Stomach (tissue), 4 donors: ENCODE data around the gene CPAMD8.

ENCODE experiments used
- CTCF ChIP-seq, 7 experiments: fragments of 450-650 bp in 4 of 7; fragments of 200-600 bp in 3 of 7; sonication (generic) in 3 of 7; IDR thresholded peaks; one replicate each; pipeline ENCODE4 v1.5.1; 2016 to 2019; ENCODE audit warnings: antibody characterized with exemption in 7 of 7, control low read depth in 2 of 7, mild to moderate bottlenecking in 1 of 7
- EP300 ChIP-seq: sonication (generic); formaldehyde crosslinking; IDR thresholded peaks from one replicate; pipeline ENCODE4 v1.6.1; 2017; ENCODE audit warnings: antibody characterized with exemption
- POLR2A ChIP-seq, 4 donors: fragments of 450-650 bp; IDR thresholded peaks; one replicate each; pipeline ENCODE4 v1.6.1; 2016; ENCODE audit warnings: antibody characterized with exemption in 4 of 4, control low read depth in 2 of 4, mild to moderate bottlenecking in 1 of 4, moderate library complexity in 1 of 4
- POLR2AphosphoS5 ChIP-seq, 3 donors: sonication (generic); formaldehyde crosslinking; IDR thresholded peaks; one replicate each; pipeline ENCODE4 v1.6.1; 2016; ENCODE audit warnings: antibody characterized with exemption in 3 of 3

- no peak for TF ChIP-seq POLR2A (IDR thresholded peaks at IDR 0.05)
- TF ChIP-seq CTCF (IDR thresholded peaks at IDR 0.05) = no peak
- no peak for TF ChIP-seq POLR2AphosphoS5 (IDR thresholded peaks at IDR 0.05)
- no peak for TF ChIP-seq EP300
These were observed 22.4 kb upstream of the CPAMD8 start for GRCh38 chr19:17048885-17049453.
